PC-3 (cell line): ENCODE results near the gene CLDN1.

Experiments
- EZH2 ChIP-seq: fragments of 300-600 bp; sonication (generic); IDR thresholded peaks from one replicate; pipeline ENCODE4 v1.6.1; 2017; ENCODE audit warnings: antibody characterized with exemption, mild to moderate bottlenecking, low read length; ENCODE audit not compliant: unreplicated experiment
- TF ChIP-seq, protein P1 (sequence below): fragments of 300-600 bp; sonication (generic); conservative IDR thresholded peaks from 2 replicates; pipeline ENCODE4 v1.5.1; 2017; ENCODE audit warnings: antibody characterized with exemption, low read depth, mild to moderate bottlenecking, low read length

DNA sequence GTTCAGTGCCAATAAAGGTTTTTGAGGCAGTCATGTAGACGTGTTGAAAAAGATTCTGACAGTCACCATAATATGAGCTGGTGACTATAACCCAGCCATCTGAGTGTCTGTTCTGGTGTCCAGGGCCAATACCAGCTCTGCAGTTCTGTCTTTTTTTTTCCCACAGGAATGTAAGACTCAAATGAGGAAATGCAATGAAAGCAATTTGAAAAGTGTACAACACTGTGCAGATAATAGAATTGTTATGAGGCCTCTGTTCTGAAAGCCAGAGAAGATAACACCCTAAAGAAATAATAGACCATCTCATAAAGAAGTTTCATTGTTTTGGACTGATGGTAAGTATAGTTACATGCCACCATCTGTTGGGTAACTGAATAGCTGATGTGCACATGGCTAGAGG is 57.1 kb downstream of the CLDN1 start:
- TF ChIP-seq, protein P1, sequence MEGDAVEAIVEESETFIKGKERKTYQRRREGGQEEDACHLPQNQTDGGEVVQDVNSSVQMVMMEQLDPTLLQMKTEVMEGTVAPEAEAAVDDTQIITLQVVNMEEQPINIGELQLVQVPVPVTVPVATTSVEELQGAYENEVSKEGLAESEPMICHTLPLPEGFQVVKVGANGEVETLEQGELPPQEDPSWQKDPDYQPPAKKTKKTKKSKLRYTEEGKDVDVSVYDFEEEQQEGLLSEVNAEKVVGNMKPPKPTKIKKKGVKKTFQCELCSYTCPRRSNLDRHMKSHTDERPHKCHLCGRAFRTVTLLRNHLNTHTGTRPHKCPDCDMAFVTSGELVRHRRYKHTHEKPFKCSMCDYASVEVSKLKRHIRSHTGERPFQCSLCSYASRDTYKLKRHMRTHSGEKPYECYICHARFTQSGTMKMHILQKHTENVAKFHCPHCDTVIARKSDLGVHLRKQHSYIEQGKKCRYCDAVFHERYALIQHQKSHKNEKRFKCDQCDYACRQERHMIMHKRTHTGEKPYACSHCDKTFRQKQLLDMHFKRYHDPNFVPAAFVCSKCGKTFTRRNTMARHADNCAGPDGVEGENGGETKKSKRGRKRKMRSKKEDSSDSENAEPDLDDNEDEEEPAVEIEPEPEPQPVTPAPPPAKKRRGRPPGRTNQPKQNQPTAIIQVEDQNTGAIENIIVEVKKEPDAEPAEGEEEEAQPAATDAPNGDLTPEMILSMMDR, result no peak
- no peak for TF ChIP-seq EZH2
